Activated naive CD8-positive, alpha-beta T cell (primary cell): Measurements from ENCODE around the gene GDAP1L1.
A peak's percentile ranks its signal among the peaks of the same experiment; 100 is the strongest.

Experiments used
- H3K27ac Mint-ChIP-seq: one replicate; pipeline ENCODE4 v1.8.0; 2021; ENCODE audit warnings: mixed read lengths
- H3K27me3 Mint-ChIP-seq: one replicate; pipeline ENCODE4 v1.8.0; 2021; ENCODE audit warnings: mixed read lengths
- H3K36me3 Mint-ChIP-seq: one replicate; pipeline ENCODE4 v1.8.0; 2021; ENCODE audit warnings: mixed read lengths
- H3K4me1 Mint-ChIP-seq: one replicate; pipeline ENCODE4 v1.8.0; 2021; ENCODE audit warnings: low read depth, mixed read lengths
- H3K4me3 Mint-ChIP-seq: one replicate; pipeline ENCODE4 v1.8.0; 2021; ENCODE audit warnings: mild to moderate bottlenecking, mixed read lengths
- H3K9me3 Mint-ChIP-seq: one replicate; pipeline ENCODE4 v1.8.0; 2021; ENCODE audit warnings: low read depth, mixed read lengths

Gene GDAP1L1

GRCh38 chr20:44211177-44212039 lies 35.7 kb upstream of the GDAP1L1 start:
- peaks cover 2% of the 10 kb centered on the region for H3K36me3 Mint-ChIP-seq
- peak overlapping the region; percentile 98 for H3K27ac Mint-ChIP-seq
- H3K4me1 Mint-ChIP-seq = peaks cover 67% of the 10 kb centered on the region
- no peaks in the 10 kb centered on the region for H3K9me3 Mint-ChIP-seq
- peak overlapping the region; percentile 97 for H3K4me3 Mint-ChIP-seq
- H3K27me3 Mint-ChIP-seq = no peaks in the 10 kb centered on the region

GRCh38 chr20:44212792-44213191 lies 34.3 kb upstream of the GDAP1L1 start:
- H3K4me1 Mint-ChIP-seq = peaks cover 67% of the 10 kb centered on the region
- H3K27me3 Mint-ChIP-seq = no peaks in the 10 kb centered on the region
- H3K27ac Mint-ChIP-seq = peak overlapping the region; percentile 65
- no peak overlapping the region for H3K4me3 Mint-ChIP-seq
- no peaks in the 10 kb centered on the region for H3K9me3 Mint-ChIP-seq
- peaks cover 2% of the 10 kb centered on the region for H3K36me3 Mint-ChIP-seq

GRCh38 chr20:44215125-44215524 lies 32.0 kb upstream of the GDAP1L1 start:
- peak overlapping the region; percentile 65 for H3K27ac Mint-ChIP-seq
- H3K27me3 Mint-ChIP-seq = no peaks in the 10 kb centered on the region
- H3K4me3 Mint-ChIP-seq = peak overlapping the region; percentile 20
- H3K4me1 Mint-ChIP-seq = peaks cover 70% of the 10 kb centered on the region
- H3K9me3 Mint-ChIP-seq = no peaks in the 10 kb centered on the region
- peaks cover 2% of the 10 kb centered on the region for H3K36me3 Mint-ChIP-seq

GRCh38 chr20:44217342-44218092 lies 29.6 kb upstream of the GDAP1L1 start:
- H3K27ac Mint-ChIP-seq = peak overlapping the region; percentile 88
- no peaks in the 10 kb centered on the region for H3K9me3 Mint-ChIP-seq
- peaks cover 63% of the 10 kb centered on the region for H3K4me1 Mint-ChIP-seq
- no peaks in the 10 kb centered on the region for H3K27me3 Mint-ChIP-seq
- H3K4me3 Mint-ChIP-seq = peak overlapping the region; percentile 88
- peaks cover 2% of the 10 kb centered on the region for H3K36me3 Mint-ChIP-seq

- H3K27ac Mint-ChIP-seq = peak overlapping the region; percentile 88
- no peaks in the 10 kb centered on the region for H3K27me3 Mint-ChIP-seq
- H3K4me3 Mint-ChIP-seq = peak overlapping the region; percentile 88
- H3K9me3 Mint-ChIP-seq = no peaks in the 10 kb centered on the region
- H3K4me1 Mint-ChIP-seq = peaks cover 60% of the 10 kb centered on the region
- peaks cover 2% of the 10 kb centered on the region for H3K36me3 Mint-ChIP-seq
Measured at GRCh38 chr20:44218446-44218845, 28.7 kb upstream of the GDAP1L1 start.

- peaks cover 62% of the 10 kb centered on the region for H3K4me1 Mint-ChIP-seq
- H3K36me3 Mint-ChIP-seq = peaks cover 2% of the 10 kb centered on the region
- no peaks in the 10 kb centered on the region for H3K27me3 Mint-ChIP-seq
- H3K27ac Mint-ChIP-seq = peak overlapping the region; percentile 87
- peak overlapping the region; percentile 88 for H3K4me3 Mint-ChIP-seq
- H3K9me3 Mint-ChIP-seq = no peaks in the 10 kb centered on the region
Measured at GRCh38 chr20:44219170-44219730, 27.9 kb upstream of the GDAP1L1 start.

- Mint-ChIP-seq H3K4me1 (peaks cover 63% of the 10 kb centered on the region), H3K4me3 (peak overlapping the region; percentile 88), H3K36me3 (peaks cover 2% of the 10 kb centered on the region), H3K27me3 (no peaks in the 10 kb centered on the region), H3K9me3 (no peaks in the 10 kb centered on the region), H3K27ac (peak overlapping the region; percentile 87)
Measured at GRCh38 chr20:44219791-44220190, 27.3 kb upstream of the GDAP1L1 start.

GRCh38 chr20:44221368-44221954 lies 25.6 kb upstream of the GDAP1L1 start:
- Mint-ChIP-seq H3K4me1 (peaks cover 51% of the 10 kb centered on the region), H3K27me3 (no peaks in the 10 kb centered on the region), H3K9me3 (no peaks in the 10 kb centered on the region), H3K4me3 (no peak overlapping the region), H3K27ac (peak overlapping the region; percentile 78), H3K36me3 (no peaks in the 10 kb centered on the region)

- Mint-ChIP-seq H3K9me3 (no peaks in the 10 kb centered on the region), H3K36me3 (no peaks in the 10 kb centered on the region), H3K4me1 (peaks cover 47% of the 10 kb centered on the region), H3K4me3 (no peak overlapping the region), H3K27me3 (no peaks in the 10 kb centered on the region), H3K27ac (peak overlapping the region; percentile 34)
Measured at GRCh38 chr20:44222027-44222426, 25.1 kb upstream of the GDAP1L1 start.

- no peaks in the 10 kb centered on the region for H3K36me3 Mint-ChIP-seq
- H3K9me3 Mint-ChIP-seq = no peaks in the 10 kb centered on the region
- H3K27me3 Mint-ChIP-seq = no peaks in the 10 kb centered on the region
- peak overlapping the region; percentile 43 for H3K27ac Mint-ChIP-seq
- no peak overlapping the region for H3K4me3 Mint-ChIP-seq
- peaks cover 39% of the 10 kb centered on the region for H3K4me1 Mint-ChIP-seq
Measured at GRCh38 chr20:44222633-44223368, 24.3 kb upstream of the GDAP1L1 start.

GRCh38 chr20:44223721-44224120 lies 23.4 kb upstream of the GDAP1L1 start:
- no peak overlapping the region for H3K27ac Mint-ChIP-seq
- H3K4me1 Mint-ChIP-seq = peaks cover 31% of the 10 kb centered on the region
- H3K9me3 Mint-ChIP-seq = no peaks in the 10 kb centered on the region
- no peaks in the 10 kb centered on the region for H3K36me3 Mint-ChIP-seq
- H3K27me3 Mint-ChIP-seq = no peaks in the 10 kb centered on the region
- H3K4me3 Mint-ChIP-seq = no peak overlapping the region

GRCh38 chr20:44224637-44225036 lies 22.5 kb upstream of the GDAP1L1 start:
- Mint-ChIP-seq H3K36me3 (no peaks in the 10 kb centered on the region), H3K4me1 (peaks cover 22% of the 10 kb centered on the region), H3K4me3 (no peak overlapping the region), H3K27ac (no peak overlapping the region), H3K27me3 (no peaks in the 10 kb centered on the region), H3K9me3 (no peaks in the 10 kb centered on the region)

GRCh38 chr20:44228465-44229258 lies 18.4 kb upstream of the GDAP1L1 start:
- Mint-ChIP-seq H3K4me3 (no peak overlapping the region), H3K27ac (no peak overlapping the region), H3K9me3 (no peaks in the 10 kb centered on the region), H3K4me1 (peaks cover 3% of the 10 kb centered on the region), H3K27me3 (no peaks in the 10 kb centered on the region), H3K36me3 (no peaks in the 10 kb centered on the region)

GRCh38 chr20:44231193-44231592 lies 15.9 kb upstream of the GDAP1L1 start:
- Mint-ChIP-seq H3K9me3 (no peaks in the 10 kb centered on the region), H3K4me1 (no peaks in the 10 kb centered on the region), H3K27ac (no peak overlapping the region), H3K36me3 (no peaks in the 10 kb centered on the region), H3K27me3 (no peaks in the 10 kb centered on the region), H3K4me3 (no peak overlapping the region)
